Liver (tissue), 9 donors: ENCODE measurements around the gene MARVELD1. TPM values are rescaled to one million over a fixed set of nuclear protein-coding genes. Genes with fewer than 3 reads are reported as not detected.
A peak's percentile ranks its signal among the peaks of the same experiment; 100 is the strongest.

Source experiments
- DNase-seq: peaks from one replicate; pipeline ENCODE4 v3.0.0-alpha.2; 2017; ENCODE audit warnings: low spot score
- H3K27ac ChIP-seq, 2 donors: one replicate each; pipeline ENCODE4 v1.7.0; 2013; ENCODE audit warnings: inconsistent platforms in 2 of 2, low read length in 2 of 2, control low read depth in 1 of 2, low read depth in 1 of 2, mild to moderate bottlenecking in 1 of 2
- H3K27me3 ChIP-seq, 4 donors: one replicate each; pipeline versions ENCODE4 v1.6.1 to v1.7.0; 2013; ENCODE audit warnings: low read length in 3 of 4, inconsistent platforms in 1 of 4, mild to moderate bottlenecking in 1 of 4, moderate library complexity in 1 of 4; ENCODE audit not compliant: control insufficient read depth in 4 of 4, insufficient read depth in 4 of 4
- H3K36me3 ChIP-seq, 4 donors: one replicate each; pipeline versions ENCODE4 v1.6.1 to v1.7.0; 2013; ENCODE audit warnings: low read length in 3 of 4, mild to moderate bottlenecking in 3 of 4, low read depth in 1 of 4, moderate library complexity in 1 of 4; ENCODE audit not compliant: control insufficient read depth in 4 of 4, insufficient read depth in 3 of 4
- H3K4me1 ChIP-seq, 4 donors: one replicate each; pipeline versions ENCODE4 v1.6.1 to v1.7.0; 2013; ENCODE audit warnings: low read length in 3 of 4, mild to moderate bottlenecking in 3 of 4, moderate library complexity in 1 of 4; ENCODE audit not compliant: control insufficient read depth in 4 of 4, insufficient read depth in 4 of 4
- H3K4me3 ChIP-seq, 3 donors: one replicate each; pipeline versions ENCODE4 v1.6.1 to v1.7.0; 2013; ENCODE audit warnings: low read length in 3 of 3, control low read depth in 1 of 3, low read depth in 1 of 3, mild to moderate bottlenecking in 1 of 3
- H3K9ac ChIP-seq, 2 donors: one replicate each; pipeline ENCODE4 v1.7.0; 2013; ENCODE audit warnings: low read length in 2 of 2, mild to moderate bottlenecking in 2 of 2, moderate library complexity in 2 of 2, control low read depth in 1 of 2, low read depth in 1 of 2
- H3K9me3 ChIP-seq, 4 donors: one replicate each; pipeline versions ENCODE4 v1.6.1 to v1.7.0; 2013; ENCODE audit warnings: low read length in 3 of 4; ENCODE audit not compliant: control insufficient read depth in 4 of 4
- ATF3 ChIP-seq: IDR thresholded peaks from 2 replicates; pipeline ENCODE4 v1.6.1; 2016; ENCODE audit warnings: antibody characterized with exemption
- CTCF ChIP-seq: fragments of 150-350 bp; IDR thresholded peaks from 2 replicates; pipeline ENCODE4 v1.5.1; 2017; ENCODE audit warnings: improper control_type of control experiment, low read depth, low read length; ENCODE audit not compliant: missing input control
- EGR1 ChIP-seq, 2 donors: IDR thresholded peaks; 2 replicates each; pipeline ENCODE4 v1.6.1; 2016 to 2018; ENCODE audit warnings: antibody characterized with exemption in 2 of 2, low read depth in 2 of 2
- FOXA1 ChIP-seq: IDR thresholded peaks from 2 replicates; pipeline ENCODE4 v1.6.1; 2016; ENCODE audit warnings: antibody characterized with exemption
- FOXA2 ChIP-seq: IDR thresholded peaks from 2 replicates; pipeline ENCODE4 v1.6.1; 2016; ENCODE audit warnings: antibody characterized with exemption
- GABPA ChIP-seq, 2 donors: IDR thresholded peaks in 1 of 2; conservative IDR thresholded peaks in 1 of 2; 2 replicates each; pipeline ENCODE4 v1.6.1; 2016; ENCODE audit warnings: antibody characterized with exemption in 2 of 2, mild to moderate bottlenecking in 1 of 2, moderate library complexity in 1 of 2
- HNF4A ChIP-seq, 2 donors: conservative IDR thresholded peaks; 2 replicates each; pipeline ENCODE4 v1.6.1; 2016; ENCODE audit warnings: antibody characterized with exemption in 2 of 2, mild to moderate bottlenecking in 2 of 2
- HNF4G ChIP-seq: IDR thresholded peaks from 2 replicates; pipeline ENCODE4 v1.6.1; 2016; ENCODE audit warnings: antibody characterized with exemption
- JUND ChIP-seq, 2 donors: IDR thresholded peaks; 2 replicates each; pipeline ENCODE4 v1.6.1; 2016; ENCODE audit warnings: antibody characterized with exemption in 2 of 2
- MAX ChIP-seq: IDR thresholded peaks from 2 replicates; pipeline ENCODE4 v1.6.1; 2016; ENCODE audit warnings: antibody characterized with exemption
- NR2F2 ChIP-seq: IDR thresholded peaks from 2 replicates; pipeline ENCODE4 v1.6.1; 2016; ENCODE audit warnings: antibody characterized with exemption
- RAD21 ChIP-seq, 2 donors: IDR thresholded peaks; 2 replicates each; pipeline ENCODE4 v1.6.1; 2016; ENCODE audit warnings: antibody characterized with exemption in 2 of 2, mild to moderate bottlenecking in 2 of 2
- REST ChIP-seq: IDR thresholded peaks from 2 replicates; pipeline ENCODE4 v1.6.1; 2016; ENCODE audit warnings: antibody characterized with exemption, mild to moderate bottlenecking
- RXRA ChIP-seq, 2 donors: IDR thresholded peaks; 2 replicates each; pipeline ENCODE4 v1.6.1; 2017 to 2018; ENCODE audit warnings: antibody characterized with exemption in 2 of 2, mild to moderate bottlenecking in 1 of 2
- TAF1 ChIP-seq: conservative IDR thresholded peaks from 2 replicates; pipeline ENCODE4 v1.6.1; 2016; ENCODE audit warnings: antibody characterized with exemption, mild to moderate bottlenecking
- YY1 ChIP-seq: IDR thresholded peaks from 2 replicates; pipeline ENCODE4 v1.6.1; 2016; ENCODE audit warnings: antibody characterized with exemption, mild to moderate bottlenecking
- ZBTB33 ChIP-seq: IDR thresholded peaks from 2 replicates; pipeline ENCODE4 v1.6.1; 2016; ENCODE audit warnings: antibody characterized with exemption
- WGBS: extraction: QIAGEN DNeasy Blood & Tissue Kit; methylation state at CpG from one replicate; pipeline ENCODE4 v1.1.7; 2013; 5-methylcytosine and 5-hydroxymethylcytosine counted together
- polyA plus RNA-seq, 2 donors: library from polyadenylated mRNA; stranded (reverse) in 1 of 2; unstranded in 1 of 2; fragments of 200-250 nt in 1 of 2; fragments of >200 nt in 1 of 2; fragmentation: Nextera tagmentation in 1 of 2; extraction: Ambion mirVana in 1 of 2; gene quantifications; one replicate each; pipeline versions ENCODE4 v1.2.1 to v1.2.3, GENCODE V29; 2013 to 2015
- total RNA-seq, 2 donors: library from RNA; depleted of rRNA; stranded (reverse); fragments of >200 nt; gene quantifications; one replicate each; pipeline ENCODE4 v1.2.3, GENCODE V29; 2014
- donor health status: healthy.
- donor health status: healthy.
- donor health status: healthy.
- donor health status: healthy.
- donor health status: healthy.

MARVELD1 gene
- total and polyA plus RNA-seq, 4 donors, result 0.72 to 3.3 (median 2.8) TPM

- Histone ChIP-seq H3K36me3 (peaks cover 3 to 19% (median 5%) of the 10 kb centered on the region in 4 donors), H3K27me3 (no peaks in the 10 kb centered on the region), H3K4me1 (peaks cover 0 to 14% (median 7%) of the 10 kb centered on the region in 4 donors), H3K9ac (no peak overlapping the region), H3K27ac (no peak overlapping the region), H3K4me3 (no peak overlapping the region), H3K9me3 (no peaks in the 10 kb centered on the region)
- WGBS, result 70% methylated on average over 1 of the region's 1 CpG
- TF ChIP-seq RXRA (IDR thresholded peaks at IDR 0.05) (no peak), RAD21 (IDR thresholded peaks at IDR 0.05) (no peak), REST (no peak)
- DNase-seq, result no peak
Observed at GRCh38 chr10:97669571-97669970, 44.0 kb upstream of the MARVELD1 start.

GRCh38 chr10:97673736-97674525 is 39.6 kb upstream of the MARVELD1 start:
- H3K36me3 ChIP-seq, result peaks cover 10 to 52% (median 28%) of the 10 kb centered on the region in 4 donors

GRCh38 chr10:97675222-97675621 is 38.3 kb upstream of the MARVELD1 start:
- no peak for DNase-seq
- no peak overlapping the region for H3K27ac ChIP-seq
- peaks cover 0 to 2% (median 0%) of the 10 kb centered on the region in 4 donors for H3K4me1 ChIP-seq
- H3K9ac ChIP-seq, result no peak overlapping the region
- H3K36me3 ChIP-seq, result peaks cover 10 to 56% (median 32%) of the 10 kb centered on the region in 4 donors
- no peaks in the 10 kb centered on the region for H3K27me3 ChIP-seq
- no peak overlapping the region for H3K4me3 ChIP-seq
- 86% methylated on average over 9 of the region's 9 CpGs for WGBS
- H3K9me3 ChIP-seq, result no peaks in the 10 kb centered on the region
- TF ChIP-seq RAD21 (IDR thresholded peaks at IDR 0.05) (no peak), ZBTB33 (no peak), ATF3 (no peak), RXRA (IDR thresholded peaks at IDR 0.05) (no peak), GABPA (IDR thresholded peaks at IDR 0.05 in 1 of 2, conservative IDR thresholded peaks at IDR 0.05 in 1 of 2) (no peak), FOXA2 (no peak), NR2F2 (no peak), FOXA1 (no peak), HNF4G (no peak), TAF1 (no peak), CTCF (no peak), HNF4A (conservative IDR thresholded peaks at IDR 0.05) (no peak), MAX (no peak), YY1 (no peak), JUND (IDR thresholded peaks at IDR 0.05) (no peak), EGR1 (IDR thresholded peaks at IDR 0.05; ENCODE audit: low read depth in 2 of 2) (no peak)

More at GRCh38 chr10:97673736-97674525, 39.6 kb upstream of the MARVELD1 start:
- peak in 1 of 2 donors; percentile 6 for TF ChIP-seq HNF4A (conservative IDR thresholded peaks at IDR 0.05)
- no peak for TF ChIP-seq FOXA2
- no peak for TF ChIP-seq EGR1 (IDR thresholded peaks at IDR 0.05; ENCODE audit: low read depth in 2 of 2)
- TF ChIP-seq MAX, result no peak
- H3K9me3 ChIP-seq, result no peaks in the 10 kb centered on the region
- H3K9ac ChIP-seq, result no peak overlapping the region
- no peak for DNase-seq
- no peak overlapping the region for H3K27ac ChIP-seq
- H3K4me3 ChIP-seq, result no peak overlapping the region
- no peaks in the 10 kb centered on the region for H3K27me3 ChIP-seq
- WGBS, result 67% methylated on average over 8 of the region's 8 CpGs
- peaks cover 0 to 2% (median 0%) of the 10 kb centered on the region in 4 donors for H3K4me1 ChIP-seq
